SK-N-SH treated with all-trans-retinoic acid at 6 μM for 48 hours (cell line): ENCODE measurements around the gene TNKS2.

Source experiments
- ATAC-seq: fragments of 200-7000 bp; cut with Tn5 transposase; 3 replicates; pipeline ENCODE4 v1.9.1; 2020; ENCODE audit warnings: mild to moderate bottlenecking, moderate library complexity
- ARNTL ChIP-seq: fragments of 450-650 bp; formaldehyde crosslinking; IDR thresholded peaks from 2 replicates; pipeline ENCODE4 v1.5.0; 2020; ENCODE audit warnings: low read depth, mild to moderate bottlenecking, moderate library complexity, borderline replicate concordance
- BACH2 ChIP-seq: fragments of 250-450 bp; sonication (Bioruptor Pico); IDR thresholded peaks from 2 replicates; pipeline ENCODE4 v1.9.0; 2021; ENCODE audit warnings: mild to moderate bottlenecking, borderline replicate concordance
- CREB5 ChIP-seq: fragments of 250-450 bp; sonication (Bioruptor Pico); IDR thresholded peaks from 2 replicates; pipeline ENCODE4 v1.5.1; 2020; ENCODE audit warnings: low read depth, mild to moderate bottlenecking, moderate library complexity
- CSDC2 ChIP-seq: fragments of 250-450 bp; sonication (Bioruptor Pico); IDR thresholded peaks from 2 replicates; pipeline ENCODE4 v1.5.0; 2020; ENCODE audit warnings: mild to moderate bottlenecking, moderate library complexity
- ESRRG ChIP-seq: fragments of 250-450 bp; sonication (Bioruptor Pico); IDR thresholded peaks from 2 replicates; pipeline ENCODE4 v1.6.1; 2021; ENCODE audit warnings: mild to moderate bottlenecking
- GLIS3 ChIP-seq: fragments of 250-450 bp; sonication (Bioruptor Pico); IDR thresholded peaks from 2 replicates; pipeline ENCODE4 v1.5.0; 2020; ENCODE audit warnings: mild to moderate bottlenecking, moderate library complexity
- ISL1 ChIP-seq: fragments of 250-450 bp; sonication (Bioruptor Pico); IDR thresholded peaks from 2 replicates; pipeline ENCODE4 v2.1.2; 2022; ENCODE audit warnings: mild to moderate bottlenecking, moderate library complexity
- OSR1 ChIP-seq: fragments of 250-450 bp; sonication (Bioruptor Pico); IDR thresholded peaks from 2 replicates; pipeline ENCODE4 v1.8.0; 2022; ENCODE audit warnings: moderate library complexity, mild to moderate bottlenecking, inconsistent platforms
- PATZ1 ChIP-seq: fragments of 250-450 bp; sonication (Bioruptor Pico); IDR thresholded peaks from 2 replicates; pipeline ENCODE4 v1.8.0; 2020; ENCODE audit warnings: mild to moderate bottlenecking, moderate library complexity, borderline replicate concordance
- POU6F1 ChIP-seq: fragments of 250-450 bp; sonication (Bioruptor Pico); IDR thresholded peaks from 2 replicates; pipeline ENCODE4 v1.8.0; 2021; ENCODE audit warnings: low read depth, mild to moderate bottlenecking, moderate library complexity, borderline replicate concordance
- PPARA ChIP-seq: fragments of 250-450 bp; sonication (Bioruptor Pico); IDR thresholded peaks from 2 replicates; pipeline ENCODE4 v1.5.0; 2020; ENCODE audit warnings: mild to moderate bottlenecking, borderline replicate concordance
- RARB ChIP-seq: fragments of 250-450 bp; sonication (Bioruptor Pico); IDR thresholded peaks from 2 replicates; pipeline ENCODE4 v1.8.0; 2021; ENCODE audit warnings: mild to moderate bottlenecking, moderate library complexity
- SNAI2 ChIP-seq: fragments of 250-450 bp; sonication (Bioruptor Pico); IDR thresholded peaks from 2 replicates; pipeline ENCODE4 v1.5.0; 2020; ENCODE audit warnings: mild to moderate bottlenecking, moderate library complexity
- TCF4 ChIP-seq: fragments of 250-450 bp; sonication (Bioruptor Pico); IDR thresholded peaks from 2 replicates; pipeline ENCODE4 v1.8.0; 2021; ENCODE audit warnings: mild to moderate bottlenecking, moderate library complexity, borderline replicate concordance
- TOX ChIP-seq: fragments of 250-450 bp; sonication (Bioruptor Pico); IDR thresholded peaks from 2 replicates; pipeline ENCODE4 v1.8.0; 2021; ENCODE audit warnings: mild to moderate bottlenecking, moderate library complexity, borderline replicate concordance
- TSHZ2 ChIP-seq: fragments of 250-450 bp; sonication (Bioruptor Pico); IDR thresholded peaks from 2 replicates; pipeline ENCODE4 v1.5.0; 2020; ENCODE audit warnings: mild to moderate bottlenecking, moderate library complexity
- ZC3H10 ChIP-seq: fragments of 250-450 bp; sonication (Bioruptor Pico); IDR thresholded peaks from 2 replicates; pipeline ENCODE4 v1.5.1; 2021; ENCODE audit warnings: mild to moderate bottlenecking, moderate library complexity
- ZFP3 ChIP-seq: fragments of 250-450 bp; sonication (Bioruptor Pico); IDR thresholded peaks from 2 replicates; pipeline ENCODE4 v1.5.0; 2020; ENCODE audit warnings: mild to moderate bottlenecking, moderate library complexity
- ZFP30 ChIP-seq: fragments of 450-650 bp; formaldehyde crosslinking; IDR thresholded peaks from 2 replicates; pipeline ENCODE4 v1.5.0; 2022; ENCODE audit warnings: mild to moderate bottlenecking, moderate library complexity
- ZNF565 ChIP-seq: fragments of 450-650 bp; formaldehyde crosslinking; conservative IDR thresholded peaks from 2 replicates; pipeline ENCODE4 v1.5.0; 2020; ENCODE audit warnings: low read depth, mild to moderate bottlenecking, moderate library complexity
- ZNF70 ChIP-seq: fragments of 450-650 bp; formaldehyde crosslinking; IDR thresholded peaks from 2 replicates; pipeline ENCODE4 v1.5.0; 2020; ENCODE audit warnings: mild to moderate bottlenecking, moderate library complexity
- ZNF8 ChIP-seq: fragments of 450-650 bp; formaldehyde crosslinking; IDR thresholded peaks from 2 replicates; pipeline ENCODE4 v1.5.0; 2020; ENCODE audit warnings: mild to moderate bottlenecking, moderate library complexity

TNKS2 gene

GRCh38 chr10:91788527-91788926 is 9.7 kb upstream of the TNKS2 start:
- ATAC-seq = no peak
- TF ChIP-seq ZFP3 (CRISPR knock-in tag) = no peak
- TF ChIP-seq OSR1 (CRISPR knock-in tag) = no peak
- TF ChIP-seq TSHZ2 (CRISPR knock-in tag) = no peak
- no peak for TF ChIP-seq ZNF565 (CRISPR knock-in tag)
- no peak for TF ChIP-seq TCF4 (CRISPR knock-in tag)
- no peak for TF ChIP-seq ZC3H10 (CRISPR knock-in tag)
- no peak for TF ChIP-seq BACH2 (CRISPR knock-in tag)
- no peak for TF ChIP-seq ZFP30 (CRISPR knock-in tag)
- no peak for TF ChIP-seq CREB5 (CRISPR knock-in tag)
- TF ChIP-seq ARNTL (CRISPR knock-in tag) = no peak

- ATAC-seq = no peak
Measured at GRCh38 chr10:91796331-91797047, 1.7 kb upstream of the TNKS2 start.

GRCh38 chr10:91797048-91797690 is 1.1 kb upstream of the TNKS2 start:
- no peak for ATAC-seq
- TF ChIP-seq ZNF70 (CRISPR knock-in tag) (no peak), GLIS3 (CRISPR knock-in tag) (no peak), ZFP3 (CRISPR knock-in tag) (no peak), ZNF565 (CRISPR knock-in tag) (no peak)

More at GRCh38 chr10:91796331-91797047, 1.7 kb upstream of the TNKS2 start:
- TF ChIP-seq RARB (CRISPR knock-in tag) (no peak), ZFP30 (CRISPR knock-in tag) (no peak), ESRRG (CRISPR knock-in tag) (no peak)

- peak; percentile 46 for ATAC-seq
- TF ChIP-seq BACH2 (CRISPR knock-in tag) = 0 out of 2 replicates have a peak, but pooled peaks have one; percentile 39
- TF ChIP-seq SNAI2 (CRISPR knock-in tag) = no peak
Measured at GRCh38 chr10:91798649-91799611, 704 bp downstream of the TNKS2 start.

GRCh38 chr10:91799612-91799975 is 1.4 kb downstream of the TNKS2 start:
- ATAC-seq = no peak
- TF ChIP-seq ARNTL (CRISPR knock-in tag) (no peak), BACH2 (CRISPR knock-in tag) (no peak), POU6F1 (CRISPR knock-in tag) (no peak), ZC3H10 (CRISPR knock-in tag) (no peak), ISL1 (CRISPR knock-in tag) (no peak), CSDC2 (no peak), ESRRG (CRISPR knock-in tag) (no peak), TOX (CRISPR knock-in tag) (no peak), CREB5 (CRISPR knock-in tag) (no peak), PPARA (CRISPR knock-in tag) (no peak), GLIS3 (CRISPR knock-in tag) (no peak), ZNF8 (CRISPR knock-in tag) (no peak), PATZ1 (CRISPR knock-in tag) (no peak), ZNF565 (CRISPR knock-in tag) (no peak)
